ENCODE measurements around the gene ATP2B2. TPM values are rescaled to one million over a fixed set of nuclear protein-coding genes. Genes with fewer than 3 reads are reported as not detected.

ATP2B2 gene
- total RNA-seq, 2 donors from 2014 or later: 0.14 to 0.74 TPM

DNA sequence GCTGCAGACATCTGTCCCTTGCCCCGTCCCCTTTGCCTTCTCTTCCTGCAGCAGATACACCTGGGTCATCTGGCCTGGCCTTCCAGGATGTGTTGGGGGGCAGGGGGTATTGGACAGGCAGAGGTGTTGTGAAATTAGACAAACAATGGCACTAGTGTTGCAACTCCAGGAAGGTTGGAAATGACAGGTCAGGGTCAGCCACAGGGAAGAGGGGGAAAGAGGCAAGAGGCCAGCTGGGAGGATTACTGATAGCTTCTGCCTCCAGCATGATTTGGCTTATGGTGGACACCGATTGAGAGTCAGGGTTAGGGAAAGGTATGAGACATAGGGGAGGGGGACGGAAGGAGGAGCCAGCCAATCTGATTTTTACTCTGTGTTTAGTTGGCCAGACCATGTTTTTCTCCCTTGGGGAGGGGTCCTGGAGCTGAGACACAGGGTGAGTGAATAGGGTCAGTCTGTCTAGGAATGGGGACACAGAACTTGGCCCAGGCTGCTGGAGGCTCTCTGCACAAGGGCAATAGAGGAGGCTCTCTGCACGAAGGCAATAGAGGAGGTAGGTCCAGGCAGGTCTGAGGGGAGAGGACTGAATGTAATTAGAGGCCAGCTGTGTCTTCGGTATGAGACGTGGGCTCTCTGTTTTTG, 3.4 kb upstream of the ATP2B2 start:
- H3K27me3 ChIP-seq (replicated peaks; ENCODE audit: insufficient read depth): peaks cover 14% of the 10 kb centered on the region
- H3K4me3 ChIP-seq: no peak overlapping the region
- no peaks in the 10 kb centered on the region for H3K4me1 ChIP-seq (replicated peaks)
- H3K9me3 ChIP-seq: no peaks in the 10 kb centered on the region
- H3K27ac ChIP-seq: no peak overlapping the region
- TF ChIP-seq CTCF (IDR thresholded peaks at IDR 0.05) (no peak), POLR2A (IDR thresholded peaks at IDR 0.05) (no peak), POLR2AphosphoS5 (IDR thresholded peaks at IDR 0.05) (no peak)
- WGBS: 74% methylated on average over 6 of the region's 6 CpGs
- intact Hi-C loops (cut with DNase I): no loop called here
- DNase-seq (ENCODE audit: low spot score): no peak
- no peaks in the 10 kb centered on the region for H3K36me3 ChIP-seq

DNA sequence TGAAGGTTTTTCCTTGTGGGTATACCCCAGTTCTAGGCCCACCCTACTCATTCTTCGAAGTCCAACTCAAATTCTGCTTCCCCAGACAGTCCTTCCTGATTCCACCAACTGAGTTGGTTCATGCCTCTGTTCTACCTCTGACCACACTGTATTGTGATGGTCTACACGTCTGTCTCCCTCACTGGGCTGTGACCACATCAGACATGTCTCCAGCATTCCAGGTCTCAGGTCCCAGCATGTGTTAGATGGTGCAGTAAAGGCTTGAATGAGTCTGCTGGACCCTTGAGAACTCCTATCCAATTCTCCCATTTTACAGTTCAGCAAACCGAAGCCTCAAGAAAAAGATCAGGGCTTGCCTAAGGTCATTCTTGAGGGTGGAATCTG, 2.8 kb upstream of the ATP2B2 start:
- DNase-seq (ENCODE audit: low spot score): no peak
- 78% methylated on average over 3 of the region's 3 CpGs for WGBS
- TF ChIP-seq CTCF (IDR thresholded peaks at IDR 0.05): no peak
- no peak for TF ChIP-seq POLR2A (IDR thresholded peaks at IDR 0.05)
- TF ChIP-seq POLR2AphosphoS5 (IDR thresholded peaks at IDR 0.05): no peak

GRCh38 chr3:10507331-10507730, 1.9 kb upstream of the ATP2B2 start:
- intact Hi-C loops (cut with DNase I): no loop called here
- Histone ChIP-seq H3K36me3 (no peaks in the 10 kb centered on the region), H3K4me1 (replicated peaks) (no peaks in the 10 kb centered on the region), H3K27me3 (replicated peaks; ENCODE audit: insufficient read depth) (peaks cover 14% of the 10 kb centered on the region), H3K4me3 (no peak overlapping the region), H3K9me3 (no peaks in the 10 kb centered on the region), H3K27ac (no peak overlapping the region)
- 84% methylated on average over 9 of the region's 9 CpGs for WGBS
- DNase-seq (ENCODE audit: low spot score): no peak
- no peak for TF ChIP-seq POLR2AphosphoS5 (IDR thresholded peaks at IDR 0.05)
- no peak for TF ChIP-seq CTCF (IDR thresholded peaks at IDR 0.05)
- no peak for TF ChIP-seq POLR2A (IDR thresholded peaks at IDR 0.05)

More for the DNA sequence above, 2.8 kb upstream of the ATP2B2 start:
- H3K4me1 ChIP-seq (replicated peaks): no peaks in the 10 kb centered on the region
- no peaks in the 10 kb centered on the region for H3K9me3 ChIP-seq
- H3K36me3 ChIP-seq: no peaks in the 10 kb centered on the region
- H3K27ac ChIP-seq: no peak overlapping the region
- H3K27me3 ChIP-seq (replicated peaks; ENCODE audit: insufficient read depth): peaks cover 14% of the 10 kb centered on the region
- intact Hi-C loops (cut with DNase I): no loop called here
- no peak overlapping the region for H3K4me3 ChIP-seq

GRCh38 chr3:10506696-10507095, 1.3 kb upstream of the ATP2B2 start:
- no peak for DNase-seq (ENCODE audit: low spot score)
- Histone ChIP-seq H3K36me3 (no peaks in the 10 kb centered on the region), H3K27ac (no peak overlapping the region), H3K4me1 (replicated peaks) (no peaks in the 10 kb centered on the region), H3K9me3 (no peaks in the 10 kb centered on the region), H3K27me3 (replicated peaks; ENCODE audit: insufficient read depth) (peaks cover 14% of the 10 kb centered on the region), H3K4me3 (no peak overlapping the region)
- TF ChIP-seq POLR2A (IDR thresholded peaks at IDR 0.05): no peak
- TF ChIP-seq CTCF (IDR thresholded peaks at IDR 0.05): no peak
- TF ChIP-seq POLR2AphosphoS5 (IDR thresholded peaks at IDR 0.05): no peak
- WGBS: 85% methylated on average over 11 of the region's 14 CpGs
- intact Hi-C loops (cut with DNase I): no loop called here
